Smooth muscle cell (in vitro differentiated cells): ENCODE measurements around the gene PPP2R2B. TPM values are rescaled to one million over a fixed set of nuclear protein-coding genes. Genes with fewer than 3 reads are reported as not detected.

Source experiments
- DNase-seq: peaks from one replicate; lab custom pipeline; 2025; ENCODE audit not compliant: unreplicated experiment; lab: John Stamatoyannopoulos, UW
- H2AFZ ChIP-seq: fragments of 200-600 bp; sonication (generic); 2 replicates; pipeline ENCODE4 v1.6.0; 2016; ENCODE audit warnings: antibody characterized with exemption, low read depth, mild to moderate bottlenecking
- H3F3A ChIP-seq: fragments of 200-600 bp; sonication (generic); 2 replicates; pipeline ENCODE4 v1.6.0; 2017; ENCODE audit warnings: antibody characterized with exemption, low read depth
- H3K27ac ChIP-seq: fragments of 200-600 bp; sonication (generic); 2 replicates; pipeline ENCODE4 v1.5.1; 2016; ENCODE audit warnings: low read depth, mild to moderate bottlenecking
- H3K27me3 ChIP-seq: fragments of 200-600 bp; sonication (generic); 2 replicates; pipeline ENCODE4 v1.6.1; 2016; ENCODE audit warnings: low read depth, mild to moderate bottlenecking
- H3K36me3 ChIP-seq: fragments of 200-600 bp; sonication (generic); 2 replicates; pipeline ENCODE4 v1.5.1; 2016; ENCODE audit warnings: low read depth
- H3K4me1 ChIP-seq: fragments of 200-600 bp; sonication (generic); 2 replicates; pipeline ENCODE4 v1.5.1; 2016; ENCODE audit warnings: low read depth
- H3K4me2 ChIP-seq: fragments of 200-600 bp; sonication (generic); 2 replicates; pipeline ENCODE4 v1.6.0; 2016; ENCODE audit warnings: mild to moderate bottlenecking
- H3K4me3 ChIP-seq: fragments of 200-600 bp; sonication (generic); 2 replicates; pipeline ENCODE4 v1.5.1; 2016; ENCODE audit warnings: mild to moderate bottlenecking
- H3K79me2 ChIP-seq: fragments of 200-600 bp; sonication (generic); 2 replicates; pipeline ENCODE4 v1.6.0; 2016; ENCODE audit warnings: low read depth, mild to moderate bottlenecking
- H3K9ac ChIP-seq: fragments of 200-600 bp; sonication (generic); 2 replicates; pipeline ENCODE4 v1.6.0; 2016; ENCODE audit warnings: low read depth
- H3K9me3 ChIP-seq: fragments of 200-600 bp; sonication (generic); replicated peaks from 2 replicates; pipeline ENCODE4 v1.5.1; 2016; ENCODE audit warnings: low read depth
- H4K20me1 ChIP-seq: fragments of 200-600 bp; sonication (generic); 2 replicates; pipeline ENCODE4 v1.6.0; 2016; ENCODE audit warnings: low read depth
- WGBS: methylation state at CpG from one replicate; pipeline ENCODE4 v1.1.7; 2016; ENCODE audit warnings: low lambda C conversion rate; 5-methylcytosine and 5-hydroxymethylcytosine counted together
- polyA plus RNA-seq: library from polyadenylated mRNA; unstranded; fragments of >200 nt; fragmentation: Nextera tagmentation; extraction: Ambion mirVana; gene quantifications from 2 replicates; pipeline ENCODE4 v1.2.1, GENCODE V29; 2016
- total RNA-seq: library from RNA; depleted of rRNA; stranded (reverse); fragments of >200 nt; gene quantifications from 2 replicates; pipeline ENCODE4 v1.2.3, GENCODE V29; 2014
- TF ChIP-seq, protein P1 (sequence below): fragments of 200-600 bp; sonication (generic); IDR thresholded peaks from 2 replicates; pipeline ENCODE4 v1.5.1; 2017; ENCODE audit warnings: borderline replicate concordance, mild to moderate bottlenecking, antibody characterized with exemption; ENCODE audit not compliant: insufficient read depth, poor library complexity, severe bottlenecking

PPP2R2B gene
- total and polyA plus RNA-seq, 2 experiments from 2014 or later = 0.89 to 2.2 TPM

DNA sequence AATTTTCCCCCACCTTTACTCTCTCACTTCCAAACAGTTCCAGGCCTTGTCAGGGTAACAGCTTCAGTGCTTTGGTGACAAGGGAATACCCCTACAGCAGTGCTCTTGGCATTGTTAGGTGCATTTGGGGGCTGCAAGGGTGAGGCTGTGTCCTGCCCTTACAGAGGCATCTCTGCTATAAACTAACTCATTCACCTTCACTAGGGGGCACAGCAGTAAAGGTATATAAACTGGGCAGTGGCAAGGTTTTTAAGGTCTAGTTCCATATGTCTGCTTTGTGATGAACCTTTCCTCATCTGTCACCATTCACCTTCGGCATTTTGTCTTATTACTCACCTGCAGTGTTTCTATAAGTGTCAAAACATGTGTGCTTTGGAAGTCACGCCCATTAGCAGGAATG, 283.5 kb downstream of the PPP2R2B start:
- H3K4me1 ChIP-seq = no peaks in the 10 kb centered on the region
- 95% methylated on average over 2 of the region's 2 CpGs for WGBS
- H3K4me3 ChIP-seq = no peak overlapping the region
- TF ChIP-seq, protein P1, sequence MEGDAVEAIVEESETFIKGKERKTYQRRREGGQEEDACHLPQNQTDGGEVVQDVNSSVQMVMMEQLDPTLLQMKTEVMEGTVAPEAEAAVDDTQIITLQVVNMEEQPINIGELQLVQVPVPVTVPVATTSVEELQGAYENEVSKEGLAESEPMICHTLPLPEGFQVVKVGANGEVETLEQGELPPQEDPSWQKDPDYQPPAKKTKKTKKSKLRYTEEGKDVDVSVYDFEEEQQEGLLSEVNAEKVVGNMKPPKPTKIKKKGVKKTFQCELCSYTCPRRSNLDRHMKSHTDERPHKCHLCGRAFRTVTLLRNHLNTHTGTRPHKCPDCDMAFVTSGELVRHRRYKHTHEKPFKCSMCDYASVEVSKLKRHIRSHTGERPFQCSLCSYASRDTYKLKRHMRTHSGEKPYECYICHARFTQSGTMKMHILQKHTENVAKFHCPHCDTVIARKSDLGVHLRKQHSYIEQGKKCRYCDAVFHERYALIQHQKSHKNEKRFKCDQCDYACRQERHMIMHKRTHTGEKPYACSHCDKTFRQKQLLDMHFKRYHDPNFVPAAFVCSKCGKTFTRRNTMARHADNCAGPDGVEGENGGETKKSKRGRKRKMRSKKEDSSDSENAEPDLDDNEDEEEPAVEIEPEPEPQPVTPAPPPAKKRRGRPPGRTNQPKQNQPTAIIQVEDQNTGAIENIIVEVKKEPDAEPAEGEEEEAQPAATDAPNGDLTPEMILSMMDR = no peak
- no peak overlapping the region for H2AFZ ChIP-seq
- no peak overlapping the region for H3K9ac ChIP-seq
- no peaks in the 10 kb centered on the region for H3F3A ChIP-seq
- H3K36me3 ChIP-seq = no peaks in the 10 kb centered on the region
- no peak overlapping the region for H3K4me2 ChIP-seq
- no peak overlapping the region for H3K27ac ChIP-seq
- H3K27me3 ChIP-seq = no peaks in the 10 kb centered on the region
- H4K20me1 ChIP-seq = no peaks in the 10 kb centered on the region
- H3K79me2 ChIP-seq = no peaks in the 10 kb centered on the region
- DNase-seq = no peak
- H3K9me3 ChIP-seq = no peaks in the 10 kb centered on the region

- no peak overlapping the region for H3K4me2 ChIP-seq
- H3K27ac ChIP-seq = no peak overlapping the region
- 92% methylated on average over 2 of the region's 2 CpGs for WGBS
- no peak for DNase-seq
- no peaks in the 10 kb centered on the region for H3K4me1 ChIP-seq
- H3K79me2 ChIP-seq = no peaks in the 10 kb centered on the region
- H2AFZ ChIP-seq = no peak overlapping the region
- TF ChIP-seq, protein P1 = no peak
- no peaks in the 10 kb centered on the region for H3K27me3 ChIP-seq
- no peaks in the 10 kb centered on the region for H4K20me1 ChIP-seq
- H3F3A ChIP-seq = no peaks in the 10 kb centered on the region
- no peak overlapping the region for H3K4me3 ChIP-seq
- no peak overlapping the region for H3K9ac ChIP-seq
- H3K9me3 ChIP-seq = no peaks in the 10 kb centered on the region
- no peaks in the 10 kb centered on the region for H3K36me3 ChIP-seq
These were observed 286.2 kb downstream of the PPP2R2B start for GRCh38 chr5:146592352-146592751.

DNA sequence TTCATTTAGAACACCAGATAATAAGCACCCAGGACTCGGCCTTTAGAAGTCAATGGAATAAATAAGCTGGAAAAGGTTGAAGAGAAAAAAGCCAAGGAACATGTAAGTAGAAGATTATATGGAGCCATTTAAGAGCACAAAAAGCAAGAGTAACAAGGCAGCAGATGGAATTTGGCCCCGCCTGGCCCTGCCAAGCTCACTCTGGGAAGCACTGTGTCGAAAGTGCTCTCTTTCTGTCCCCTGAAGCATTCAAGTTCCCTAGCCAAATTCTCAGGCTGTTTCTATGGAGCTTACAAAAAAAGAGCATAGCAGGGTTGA, 289.6 kb downstream of the PPP2R2B start:
- H3K36me3 ChIP-seq = no peaks in the 10 kb centered on the region
- H3K9me3 ChIP-seq = no peaks in the 10 kb centered on the region
- no peak overlapping the region for H3K4me2 ChIP-seq
- H4K20me1 ChIP-seq = no peaks in the 10 kb centered on the region
- no peaks in the 10 kb centered on the region for H3F3A ChIP-seq
- TF ChIP-seq, protein P1 = no peak
- no peaks in the 10 kb centered on the region for H3K27me3 ChIP-seq
- no peak for DNase-seq
- no peak overlapping the region for H2AFZ ChIP-seq
- H3K9ac ChIP-seq = no peak overlapping the region
- no peak overlapping the region for H3K4me3 ChIP-seq
- 93% methylated on average over 3 of the region's 3 CpGs for WGBS
- no peaks in the 10 kb centered on the region for H3K79me2 ChIP-seq
- H3K4me1 ChIP-seq = no peaks in the 10 kb centered on the region
- H3K27ac ChIP-seq = no peak overlapping the region

- H3K27ac ChIP-seq = no peak overlapping the region
- WGBS = 84% methylated on average over 2 of the region's 2 CpGs
- TF ChIP-seq, protein P1 = no peak
- H3K4me2 ChIP-seq = no peak overlapping the region
- no peaks in the 10 kb centered on the region for H3K36me3 ChIP-seq
- H3K9me3 ChIP-seq = no peaks in the 10 kb centered on the region
- no peak for DNase-seq
- H4K20me1 ChIP-seq = no peaks in the 10 kb centered on the region
- H3K4me1 ChIP-seq = no peaks in the 10 kb centered on the region
- no peak overlapping the region for H3K9ac ChIP-seq
- H3F3A ChIP-seq = no peaks in the 10 kb centered on the region
- no peak overlapping the region for H2AFZ ChIP-seq
- no peaks in the 10 kb centered on the region for H3K79me2 ChIP-seq
- no peaks in the 10 kb centered on the region for H3K27me3 ChIP-seq
- no peak overlapping the region for H3K4me3 ChIP-seq
These were observed 290.1 kb downstream of the PPP2R2B start for GRCh38 chr5:146588331-146589027.
